Endothelial cell (in vitro differentiated cells): Measurements from ENCODE around the gene HMCN2. TPM values are rescaled to one million over a fixed set of nuclear protein-coding genes. Genes with fewer than 3 reads are reported as not detected.

Experiments used
- DNase-seq: peaks from one replicate; pipeline ENCODE4 v3.0.0; 2021; ENCODE audit warnings: low spot score
- H3K27ac Mint-ChIP-seq: one replicate; pipeline ENCODE4 v1.8.0; 2021; ENCODE audit warnings: mixed read lengths, inconsistent platforms; ENCODE audit not compliant: unreplicated experiment
- H3K27me3 Mint-ChIP-seq: one replicate; pipeline ENCODE4 v1.8.0; 2021; ENCODE audit warnings: mild to moderate bottlenecking, moderate library complexity, mixed read lengths, inconsistent platforms; ENCODE audit not compliant: unreplicated experiment
- H3K36me3 Mint-ChIP-seq: one replicate; pipeline ENCODE4 v1.8.0; 2021; ENCODE audit warnings: mild to moderate bottlenecking, low read depth, mixed read lengths, inconsistent platforms; ENCODE audit not compliant: unreplicated experiment
- H3K4me1 Mint-ChIP-seq: one replicate; pipeline ENCODE4 v1.8.0; 2021; ENCODE audit warnings: mild to moderate bottlenecking, mixed read lengths, inconsistent platforms; ENCODE audit not compliant: unreplicated experiment
- H3K4me3 Mint-ChIP-seq: one replicate; pipeline ENCODE4 v1.8.0; 2021; ENCODE audit warnings: mild to moderate bottlenecking, mixed read lengths, inconsistent platforms; ENCODE audit not compliant: unreplicated experiment
- H3K9me3 Mint-ChIP-seq: one replicate; pipeline ENCODE4 v1.8.0; 2021; ENCODE audit warnings: mixed read lengths, inconsistent platforms; ENCODE audit not compliant: unreplicated experiment
- total RNA-seq: library from RNA; stranded (reverse); fragmentation: NEBNext Ultra II Directional; extraction: Animal tissue kit (Norgen Biotek cat#: 25700); gene quantifications from one replicate; pipeline ENCODE4 v1.2.1, GENCODE V29; 2021; ENCODE audit not compliant: unreplicated experiment
- TF ChIP-seq, protein P1 (sequence below): fragments of 200-600 bp; sonication (generic); IDR thresholded peaks from one replicate; pipeline ENCODE4 v1.5.0; 2021; ENCODE audit warnings: antibody characterized with exemption; ENCODE audit not compliant: unreplicated experiment

The HMCN2 gene
- total RNA-seq, 1 donor from 2014 or later: 29.6 TPM

DNA sequence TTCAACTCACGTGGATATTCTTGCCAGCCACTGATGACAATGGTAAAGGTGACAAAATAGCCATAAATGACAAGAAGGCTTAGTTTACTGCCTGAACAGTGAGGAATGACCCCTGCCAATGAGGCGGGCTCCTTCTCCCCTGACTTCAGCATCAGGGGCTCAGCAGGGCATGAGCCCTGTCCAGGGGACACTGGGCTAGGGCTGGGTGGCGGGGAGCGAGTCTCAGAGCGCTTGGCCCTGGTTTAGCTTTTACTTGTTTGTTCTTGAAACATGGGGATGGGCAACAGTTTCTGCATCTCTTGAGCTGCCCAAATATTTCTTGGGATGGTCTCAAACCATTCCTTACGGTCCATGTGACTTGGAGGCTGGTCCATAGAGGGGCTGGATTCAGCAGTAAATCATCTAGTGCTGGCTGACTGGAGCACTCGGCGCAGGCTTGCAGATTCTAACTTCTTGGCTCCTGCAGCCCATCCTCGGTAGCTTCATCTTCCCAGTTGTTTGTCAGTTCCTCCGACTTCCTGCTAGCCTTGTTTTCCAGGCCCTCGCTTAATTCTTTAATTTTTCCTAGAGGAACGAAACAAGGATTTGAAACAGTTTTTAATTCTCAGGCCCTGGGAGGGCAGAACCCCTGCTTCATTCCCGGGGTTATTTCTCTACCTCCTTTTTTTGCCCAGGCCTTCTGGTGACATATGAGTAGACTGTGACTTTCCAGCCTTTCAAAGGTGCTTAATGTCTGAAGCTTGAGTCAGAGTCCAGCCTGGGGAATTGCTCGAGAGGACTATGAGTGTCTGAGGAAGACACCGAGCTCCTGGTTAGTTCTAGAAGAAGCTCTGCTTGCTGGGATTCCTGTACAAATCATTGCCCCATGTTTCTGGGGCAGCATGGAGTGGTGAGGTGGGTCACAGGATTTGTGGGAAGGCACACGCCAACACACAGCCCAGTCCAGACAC, 4.5 kb upstream of the HMCN2 start:
- Mint-ChIP-seq H3K4me1 (peaks cover 2% of the 10 kb centered on the region), H3K27ac (no peak overlapping the region), H3K9me3 (no peaks in the 10 kb centered on the region), H3K27me3 (peaks cover 14% of the 10 kb centered on the region), H3K4me3 (no peak overlapping the region), H3K36me3 (no peaks in the 10 kb centered on the region)
- TF ChIP-seq, protein P1, sequence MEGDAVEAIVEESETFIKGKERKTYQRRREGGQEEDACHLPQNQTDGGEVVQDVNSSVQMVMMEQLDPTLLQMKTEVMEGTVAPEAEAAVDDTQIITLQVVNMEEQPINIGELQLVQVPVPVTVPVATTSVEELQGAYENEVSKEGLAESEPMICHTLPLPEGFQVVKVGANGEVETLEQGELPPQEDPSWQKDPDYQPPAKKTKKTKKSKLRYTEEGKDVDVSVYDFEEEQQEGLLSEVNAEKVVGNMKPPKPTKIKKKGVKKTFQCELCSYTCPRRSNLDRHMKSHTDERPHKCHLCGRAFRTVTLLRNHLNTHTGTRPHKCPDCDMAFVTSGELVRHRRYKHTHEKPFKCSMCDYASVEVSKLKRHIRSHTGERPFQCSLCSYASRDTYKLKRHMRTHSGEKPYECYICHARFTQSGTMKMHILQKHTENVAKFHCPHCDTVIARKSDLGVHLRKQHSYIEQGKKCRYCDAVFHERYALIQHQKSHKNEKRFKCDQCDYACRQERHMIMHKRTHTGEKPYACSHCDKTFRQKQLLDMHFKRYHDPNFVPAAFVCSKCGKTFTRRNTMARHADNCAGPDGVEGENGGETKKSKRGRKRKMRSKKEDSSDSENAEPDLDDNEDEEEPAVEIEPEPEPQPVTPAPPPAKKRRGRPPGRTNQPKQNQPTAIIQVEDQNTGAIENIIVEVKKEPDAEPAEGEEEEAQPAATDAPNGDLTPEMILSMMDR: no peak
- DNase-seq: no peak

DNA sequence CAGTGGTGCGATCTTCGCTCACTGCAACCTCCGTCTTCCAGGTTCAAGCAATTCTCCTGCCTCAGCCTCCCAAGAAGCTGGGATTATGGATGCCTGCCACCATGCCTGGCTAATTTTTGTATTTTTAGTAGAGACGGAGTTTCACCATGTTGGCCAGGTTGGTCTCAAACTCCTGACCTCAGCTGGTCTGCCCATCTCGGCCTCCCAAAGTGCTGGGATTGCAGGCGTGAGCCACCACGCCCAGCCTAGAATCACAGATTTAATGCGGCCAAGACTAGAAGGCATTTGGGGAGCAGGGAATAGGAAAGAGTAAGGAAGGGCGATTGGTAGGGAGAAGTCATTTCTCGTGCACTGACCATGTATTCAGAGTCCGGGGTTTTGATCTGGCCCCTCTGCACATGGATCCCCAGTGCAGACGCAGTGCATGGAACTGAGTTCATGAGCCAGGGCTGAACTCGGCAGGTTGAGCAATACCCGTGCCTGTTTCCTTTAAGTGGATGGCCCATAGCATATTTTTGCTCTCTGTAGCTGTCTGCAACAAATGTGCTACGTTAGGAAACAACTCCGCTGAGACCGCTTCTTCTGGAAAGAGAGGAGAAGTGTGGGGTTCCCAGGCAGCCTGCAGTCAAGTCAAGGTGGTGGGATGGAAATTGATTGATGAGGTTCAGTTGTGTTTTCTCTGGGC, 3.4 kb upstream of the HMCN2 start:
- Mint-ChIP-seq H3K27ac (no peak overlapping the region), H3K27me3 (peaks cover 15% of the 10 kb centered on the region), H3K36me3 (no peaks in the 10 kb centered on the region), H3K9me3 (no peaks in the 10 kb centered on the region), H3K4me1 (peaks cover 12% of the 10 kb centered on the region), H3K4me3 (no peak overlapping the region)
- DNase-seq: no peak
- TF ChIP-seq, protein P1: no peak

DNA sequence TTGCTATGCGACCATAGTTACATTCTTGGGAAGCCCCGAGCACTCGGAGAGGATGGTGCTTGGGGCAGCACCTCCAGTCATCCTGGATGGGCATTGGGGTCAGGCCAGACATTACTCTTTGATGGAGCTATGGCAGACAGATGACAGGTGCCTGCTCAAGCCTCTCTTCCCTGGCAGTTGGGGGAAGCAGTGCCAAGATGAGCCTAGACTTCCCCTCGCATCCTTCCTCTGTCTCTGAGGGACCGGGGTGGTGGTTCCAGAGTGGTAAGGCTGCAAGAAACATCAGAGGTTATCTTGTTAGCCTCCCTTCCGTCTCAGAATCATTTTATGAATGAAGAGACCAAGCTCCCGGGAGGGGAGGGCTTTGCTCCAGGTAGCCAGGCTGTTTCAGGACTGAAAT, 2.8 kb upstream of the HMCN2 start:
- no peak overlapping the region for H3K27ac Mint-ChIP-seq

DNA sequence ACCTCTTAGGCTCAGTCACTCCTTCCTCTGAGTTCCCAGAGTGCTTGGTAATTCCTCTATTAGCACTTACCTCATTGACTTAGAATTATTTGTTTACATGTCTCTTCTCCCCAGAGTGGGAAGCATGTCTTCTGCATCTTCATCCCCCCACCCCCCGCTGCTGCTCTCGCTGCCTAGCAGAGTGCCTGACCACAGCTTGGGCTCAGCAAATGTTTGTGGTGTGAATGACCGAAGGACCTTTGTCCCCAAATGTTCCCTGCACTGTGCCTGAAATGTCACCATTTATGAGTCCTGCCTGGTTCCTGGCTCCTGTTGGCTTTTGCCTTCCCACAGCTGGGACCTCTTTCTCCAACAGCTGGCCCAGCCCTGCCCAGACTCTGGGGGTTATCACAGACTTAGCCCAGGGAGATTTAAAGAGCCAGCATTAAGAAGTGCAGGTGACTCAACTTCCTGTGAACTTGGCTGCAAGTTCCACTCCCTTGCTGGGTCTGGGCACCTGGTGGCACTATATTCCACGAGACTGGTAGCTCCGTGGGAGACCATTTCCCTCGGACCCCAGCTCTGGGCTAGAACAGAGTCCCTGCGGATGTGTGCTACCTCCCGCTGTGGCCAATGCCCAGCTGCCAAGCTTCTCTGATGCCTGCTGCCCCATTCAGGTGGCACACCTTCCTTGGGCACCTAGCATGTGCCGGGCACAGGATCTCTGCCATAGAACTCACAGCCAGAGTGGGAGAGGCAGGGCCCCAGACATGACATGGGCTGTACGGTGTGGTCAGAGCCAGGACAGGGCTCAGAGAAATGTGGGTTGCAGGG, 1.8 kb upstream of the HMCN2 start:
- TF ChIP-seq, protein P1: no peak
- no peak for DNase-seq
- Mint-ChIP-seq H3K9me3 (no peaks in the 10 kb centered on the region), H3K36me3 (no peaks in the 10 kb centered on the region), H3K4me3 (no peak overlapping the region), H3K4me1 (peaks cover 28% of the 10 kb centered on the region), H3K27me3 (peaks cover 22% of the 10 kb centered on the region), H3K27ac (no peak overlapping the region)

More for the DNA sequence above, 2.8 kb upstream of the HMCN2 start:
- H3K4me1 Mint-ChIP-seq: peaks cover 18% of the 10 kb centered on the region
- H3K4me3 Mint-ChIP-seq: no peak overlapping the region
- DNase-seq: no peak
- H3K36me3 Mint-ChIP-seq: no peaks in the 10 kb centered on the region
- peaks cover 19% of the 10 kb centered on the region for H3K27me3 Mint-ChIP-seq
- TF ChIP-seq, protein P1: no peak
- H3K9me3 Mint-ChIP-seq: no peaks in the 10 kb centered on the region
